NCI-H345 treated with DMSO at 0.1 percent for 48 hours (cell line): ENCODE data around the gene PHF21A.

Source experiments
- DNase-seq: peaks from one replicate; lab custom pipeline; 2025; ENCODE audit not compliant: unreplicated experiment; lab: John Stamatoyannopoulos, UW

Gene PHF21A

GRCh38 chr11:45936511-45937054, 184.7 kb downstream of the PHF21A start:
- no peak for DNase-seq

GRCh38 chr11:45935349-45936064, 185.7 kb downstream of the PHF21A start:
- no peak for DNase-seq

GRCh38 chr11:45934580-45935318, 186.5 kb downstream of the PHF21A start:
- no peak for DNase-seq

GRCh38 chr11:45933846-45934579, 187.2 kb downstream of the PHF21A start:
- DNase-seq = no peak

GRCh38 chr11:45933131-45933831, 188.0 kb downstream of the PHF21A start:
- DNase-seq = no peak

- DNase-seq = no peak
Measured at GRCh38 chr11:45932217-45932616, 189.0 kb downstream of the PHF21A start.

- DNase-seq = no peak
Measured at GRCh38 chr11:45931739-45932138, 189.5 kb downstream of the PHF21A start.

GRCh38 chr11:45930951-45931570, 190.2 kb downstream of the PHF21A start:
- no peak for DNase-seq

- peak; percentile 80 for DNase-seq
Measured at GRCh38 chr11:45930031-45930794, 191.0 kb downstream of the PHF21A start.

GRCh38 chr11:45929486-45930030, 191.7 kb downstream of the PHF21A start:
- DNase-seq = no peak

GRCh38 chr11:45928535-45929215, 192.6 kb downstream of the PHF21A start:
- DNase-seq = no peak

GRCh38 chr11:45927684-45928413, 193.4 kb downstream of the PHF21A start:
- DNase-seq = no peak

GRCh38 chr11:45927332-45927683, 193.9 kb downstream of the PHF21A start:
- no peak for DNase-seq

GRCh38 chr11:45926536-45927331, 194.5 kb downstream of the PHF21A start:
- DNase-seq = no peak

GRCh38 chr11:45926001-45926401, 195.3 kb downstream of the PHF21A start:
- DNase-seq = no peak

GRCh38 chr11:45925550-45925949, 195.7 kb downstream of the PHF21A start:
- no peak for DNase-seq

GRCh38 chr11:45924927-45925326, 196.3 kb downstream of the PHF21A start:
- DNase-seq = no peak
